IPS-NIHi7 (cell line): ENCODE measurements around the gene RALY.
"Not testable (repeated sequence)": the region's sequence is repeated elsewhere in the genome, so short reads cannot be mapped to it uniquely, and the experiment has no call there.

ENCODE experiments used
- DNase-seq: peaks from one replicate; pipeline ENCODE4 v3.0.0; 2012; ENCODE audit warnings: mixed read lengths; ENCODE audit errors: extremely low spot score

RALY gene

DNA sequence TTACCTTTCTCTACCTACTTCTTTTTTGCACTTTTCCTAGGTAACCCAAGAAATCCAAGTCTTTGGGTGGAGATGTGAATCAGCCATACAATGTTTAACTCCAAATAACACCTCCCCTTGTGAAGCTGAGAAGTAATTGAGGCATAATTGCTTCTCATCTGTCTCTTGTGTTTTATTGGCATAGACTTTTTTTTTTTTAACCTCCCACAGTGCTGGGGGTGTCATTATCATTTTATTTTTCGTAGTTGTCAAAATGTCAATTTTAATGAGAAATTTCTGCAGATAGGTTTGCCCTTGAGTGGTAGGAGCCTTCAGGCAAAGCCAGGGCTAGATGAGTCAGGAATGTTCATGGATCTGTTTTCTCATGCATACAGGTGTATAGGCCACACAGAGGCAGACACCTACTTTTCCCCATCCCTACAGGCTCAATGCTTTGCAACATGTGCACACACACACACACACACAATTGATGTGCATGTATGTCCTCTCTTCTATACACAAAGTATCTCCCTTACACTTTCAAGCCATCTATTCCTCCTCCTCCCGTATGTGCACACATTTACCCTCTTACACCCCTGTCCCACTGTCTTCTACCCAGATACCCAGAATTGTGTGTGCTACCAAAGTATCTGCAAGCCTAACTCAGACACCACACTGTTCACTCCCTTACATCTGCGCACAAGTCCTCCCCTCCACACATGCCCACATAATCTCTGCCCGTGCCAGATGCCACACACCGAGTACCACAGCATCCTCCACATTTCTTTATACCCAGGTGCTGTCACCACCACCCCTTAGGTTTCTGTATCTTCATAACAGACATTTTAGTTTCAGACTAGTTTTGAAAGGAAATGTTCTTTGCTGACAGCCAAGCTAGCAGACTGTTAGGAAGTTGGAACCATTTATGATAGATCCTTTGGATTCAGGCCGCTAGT, 22.0 kb downstream of the RALY start:
- no peak for DNase-seq

DNA sequence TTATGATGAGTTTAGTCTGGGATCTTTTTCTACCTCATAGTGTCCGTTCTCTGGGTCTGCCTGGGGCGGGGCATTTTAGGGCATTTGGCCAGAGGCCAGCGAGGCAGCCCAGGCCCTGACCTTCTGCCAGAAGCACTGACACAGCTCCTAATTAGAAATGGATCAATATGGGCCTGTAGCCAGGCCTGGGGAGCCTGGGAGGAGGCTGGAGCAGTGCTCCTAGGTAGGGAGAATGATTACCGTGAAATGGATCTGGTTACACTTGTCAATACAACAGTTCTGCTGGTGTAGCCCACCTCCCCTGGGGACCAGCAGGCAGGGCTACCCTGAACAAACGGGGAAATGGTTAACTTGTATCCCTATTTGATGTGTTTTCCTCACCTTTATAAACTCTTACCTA, 23.0 kb downstream of the RALY start:
- no peak for DNase-seq

DNA sequence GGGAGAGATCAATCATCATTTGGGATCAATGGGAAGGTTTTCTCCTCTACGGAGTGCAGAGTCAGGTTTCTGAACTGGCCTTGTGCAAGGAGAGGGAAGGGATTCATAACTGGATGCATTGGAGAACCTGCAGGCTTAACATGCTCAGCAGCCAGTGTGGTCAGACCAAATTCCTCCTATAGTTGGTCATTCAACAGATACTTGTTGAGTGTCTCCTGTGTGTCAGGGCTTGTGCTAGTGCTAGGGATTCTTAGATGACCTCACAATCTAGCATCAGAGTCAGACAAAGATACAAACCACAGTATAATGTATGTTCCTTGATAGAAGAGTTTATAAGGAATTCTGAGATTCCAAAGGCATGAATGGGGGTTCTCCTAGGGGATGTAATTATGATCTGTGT, 23.9 kb downstream of the RALY start:
- DNase-seq = no peak

GRCh38 chr20:34018166-34018565, 24.5 kb downstream of the RALY start:
- DNase-seq = no peak

- peak; percentile 58 for DNase-seq
Observed at GRCh38 chr20:34022151-34022838, 28.6 kb downstream of the RALY start.

GRCh38 chr20:34022839-34023234, 29.1 kb downstream of the RALY start:
- DNase-seq = no peak

GRCh38 chr20:34023937-34024722, 30.4 kb downstream of the RALY start:
- no peak for DNase-seq

- DNase-seq = no peak
Observed at GRCh38 chr20:34024723-34025351, 31.1 kb downstream of the RALY start.

- DNase-seq = not testable (repeated sequence)
Observed at GRCh38 chr20:34028013-34028412, 34.3 kb downstream of the RALY start.

DNA sequence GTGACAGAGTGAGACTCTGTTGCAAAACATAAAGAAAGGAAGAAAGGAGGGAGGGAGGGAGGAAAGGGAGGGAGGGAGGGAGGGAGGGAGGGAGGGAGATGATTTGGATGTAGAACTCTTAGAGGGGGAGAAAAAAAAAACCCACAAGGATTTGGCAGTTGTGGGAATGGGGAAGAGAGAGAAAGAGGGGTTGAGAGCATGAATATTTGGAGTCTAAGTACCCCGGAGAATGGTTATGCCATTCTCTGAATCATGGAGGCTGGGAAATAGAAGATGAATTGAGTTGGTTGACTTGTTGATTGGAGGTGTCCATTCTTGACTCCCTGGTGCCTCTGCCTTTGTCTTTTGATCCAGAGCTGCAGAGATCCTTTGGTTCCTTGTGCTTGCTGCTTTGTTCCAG, 35.7 kb downstream of the RALY start:
- no peak for DNase-seq

DNA sequence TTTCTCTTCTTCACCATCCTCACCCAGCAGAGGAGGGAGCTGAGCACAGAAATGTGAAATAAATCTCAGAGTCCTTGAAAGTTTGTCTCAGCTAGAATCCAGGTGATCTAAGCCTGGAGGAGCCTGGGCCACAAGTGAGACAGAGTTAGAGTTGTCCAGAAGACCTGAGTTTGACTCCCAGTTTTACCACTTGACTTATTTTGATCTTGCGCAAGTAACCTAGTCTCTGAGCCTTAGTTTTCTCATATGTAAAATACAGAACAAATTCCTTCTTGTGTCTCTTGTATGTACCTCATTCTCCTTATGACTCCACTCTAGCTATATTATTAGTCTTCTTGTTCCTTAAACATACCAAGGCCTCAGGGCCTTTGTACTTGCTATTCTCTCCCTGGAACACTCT, 36.7 kb downstream of the RALY start:
- no peak for DNase-seq

- no peak for DNase-seq
Observed at GRCh38 chr20:34033903-34034302, 40.2 kb downstream of the RALY start.

- DNase-seq = no peak
Observed at GRCh38 chr20:34037121-34037520, 43.4 kb downstream of the RALY start.

- DNase-seq = no peak
Observed at GRCh38 chr20:34037767-34038166, 44.1 kb downstream of the RALY start.

DNA sequence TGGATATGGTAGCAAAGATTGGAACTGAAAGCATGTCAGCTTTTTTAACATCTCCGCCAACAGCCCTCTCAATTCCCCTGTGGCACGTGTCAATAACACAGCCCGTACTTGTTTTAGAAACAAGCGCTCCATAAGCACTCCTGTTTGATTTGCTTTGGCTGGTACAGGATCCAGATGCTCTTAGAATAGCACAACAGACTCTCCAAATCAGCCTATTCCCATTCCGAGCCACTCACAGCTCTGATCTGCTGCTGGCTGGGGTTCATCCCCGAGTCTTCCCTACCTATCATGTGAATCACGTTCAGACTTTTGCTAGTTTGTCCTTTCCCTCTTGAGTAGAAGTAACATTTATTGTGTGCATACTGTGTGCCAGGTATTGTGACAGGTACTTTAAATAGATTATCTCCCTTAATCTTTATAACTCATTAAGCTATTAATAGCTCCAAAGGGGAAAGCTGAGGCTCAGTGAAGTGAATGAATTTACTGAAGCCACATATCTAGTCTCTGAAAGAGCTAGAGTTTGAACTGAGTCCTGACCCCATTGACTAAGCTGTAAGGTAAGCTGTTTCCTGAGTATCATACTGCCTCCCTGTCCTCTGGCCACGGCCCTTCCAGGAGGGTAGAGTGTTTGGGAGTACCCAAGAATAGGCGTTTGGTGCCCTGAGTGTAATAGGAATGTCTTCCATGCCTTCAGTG, 46.7 kb downstream of the RALY start:
- no peak for DNase-seq

DNA sequence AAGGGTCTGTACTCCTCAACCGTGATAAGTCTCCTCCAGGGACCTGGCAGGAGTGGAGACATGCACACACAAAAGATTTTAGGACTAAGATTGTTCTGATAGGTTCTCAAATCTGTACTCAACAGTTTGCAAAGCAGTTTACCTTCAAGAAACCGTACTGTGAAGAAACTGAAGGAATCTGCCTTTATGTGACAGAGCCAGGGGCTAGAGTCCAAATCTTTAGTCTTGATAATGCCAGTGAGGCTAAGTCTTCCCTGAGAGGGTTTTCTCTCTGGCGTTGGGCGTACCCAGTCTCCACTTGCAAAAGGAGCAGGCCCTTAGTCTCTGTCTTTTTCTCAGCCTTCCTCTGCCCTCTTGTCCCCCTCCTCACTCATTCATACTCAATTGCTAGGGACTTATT, 47.5 kb downstream of the RALY start:
- DNase-seq = no peak

DNA sequence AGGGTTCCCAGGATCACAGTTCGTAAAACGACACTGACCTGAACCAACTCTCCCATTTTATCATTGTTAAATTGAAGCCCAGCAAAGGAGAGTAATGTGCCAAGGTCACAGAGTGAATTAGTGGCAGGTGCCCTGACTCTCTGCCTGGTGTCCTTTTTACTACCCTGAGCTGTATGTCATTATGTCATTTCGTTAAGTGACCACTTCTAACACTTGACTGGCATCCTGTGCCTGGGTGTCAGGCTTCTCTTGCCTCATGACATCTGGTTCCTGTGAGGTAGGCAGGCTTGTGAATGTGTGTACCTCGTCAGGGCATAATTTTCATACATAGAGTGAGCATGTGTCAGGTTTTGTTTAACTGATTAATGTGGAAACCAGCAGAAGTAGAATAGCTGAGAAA, 48.6 kb downstream of the RALY start:
- no peak for DNase-seq

GRCh38 chr20:34043025-34043424, 49.3 kb downstream of the RALY start:
- no peak for DNase-seq

GRCh38 chr20:34045294-34045693, 51.6 kb downstream of the RALY start:
- no peak for DNase-seq

- peak; percentile 56 for DNase-seq
Observed at GRCh38 chr20:34045930-34046725, 52.4 kb downstream of the RALY start.
